ENCODE results near the gene ZNF354C. TPM values are rescaled to one million over a fixed set of nuclear protein-coding genes. Genes with fewer than 3 reads are reported as not detected.

Gene ZNF354C
- total RNA-seq, 4 donors from 2014 or later = 5.0 to 7.9 (median 6.3) TPM

- no peaks in the 10 kb centered on the region for H3K4me1 ChIP-seq
- TF ChIP-seq EP300 (IDR thresholded peaks at IDR 0.05) (no peak), POLR2AphosphoS5 (IDR thresholded peaks at IDR 0.05) (no peak), POLR2A (IDR thresholded peaks at IDR 0.05; ENCODE audit: low read depth) (no peak)
- TF ChIP-seq, protein P1, sequence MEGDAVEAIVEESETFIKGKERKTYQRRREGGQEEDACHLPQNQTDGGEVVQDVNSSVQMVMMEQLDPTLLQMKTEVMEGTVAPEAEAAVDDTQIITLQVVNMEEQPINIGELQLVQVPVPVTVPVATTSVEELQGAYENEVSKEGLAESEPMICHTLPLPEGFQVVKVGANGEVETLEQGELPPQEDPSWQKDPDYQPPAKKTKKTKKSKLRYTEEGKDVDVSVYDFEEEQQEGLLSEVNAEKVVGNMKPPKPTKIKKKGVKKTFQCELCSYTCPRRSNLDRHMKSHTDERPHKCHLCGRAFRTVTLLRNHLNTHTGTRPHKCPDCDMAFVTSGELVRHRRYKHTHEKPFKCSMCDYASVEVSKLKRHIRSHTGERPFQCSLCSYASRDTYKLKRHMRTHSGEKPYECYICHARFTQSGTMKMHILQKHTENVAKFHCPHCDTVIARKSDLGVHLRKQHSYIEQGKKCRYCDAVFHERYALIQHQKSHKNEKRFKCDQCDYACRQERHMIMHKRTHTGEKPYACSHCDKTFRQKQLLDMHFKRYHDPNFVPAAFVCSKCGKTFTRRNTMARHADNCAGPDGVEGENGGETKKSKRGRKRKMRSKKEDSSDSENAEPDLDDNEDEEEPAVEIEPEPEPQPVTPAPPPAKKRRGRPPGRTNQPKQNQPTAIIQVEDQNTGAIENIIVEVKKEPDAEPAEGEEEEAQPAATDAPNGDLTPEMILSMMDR (IDR thresholded peaks at IDR 0.05) = no peak
- H3K27me3 ChIP-seq = no peaks in the 10 kb centered on the region
- peaks cover 0 to 42% (median 17%) of the 10 kb centered on the region in 4 donors for H3K36me3 ChIP-seq
- DNase-seq (ENCODE audit: extremely low spot score) = no peak
- intact Hi-C loops (cut with DNase I) = no loop called here
- no peak overlapping the region for H3K4me3 ChIP-seq
- H3K27ac ChIP-seq (replicated peaks in 1 of 4) = no peak overlapping the region
- no peaks in the 10 kb centered on the region for H3K9me3 ChIP-seq
- WGBS = 85% methylated on average over 18 of the region's 18 CpGs
Observed at GRCh38 chr5:179129607-179130071, 69.5 kb downstream of the ZNF354C start.

DNA sequence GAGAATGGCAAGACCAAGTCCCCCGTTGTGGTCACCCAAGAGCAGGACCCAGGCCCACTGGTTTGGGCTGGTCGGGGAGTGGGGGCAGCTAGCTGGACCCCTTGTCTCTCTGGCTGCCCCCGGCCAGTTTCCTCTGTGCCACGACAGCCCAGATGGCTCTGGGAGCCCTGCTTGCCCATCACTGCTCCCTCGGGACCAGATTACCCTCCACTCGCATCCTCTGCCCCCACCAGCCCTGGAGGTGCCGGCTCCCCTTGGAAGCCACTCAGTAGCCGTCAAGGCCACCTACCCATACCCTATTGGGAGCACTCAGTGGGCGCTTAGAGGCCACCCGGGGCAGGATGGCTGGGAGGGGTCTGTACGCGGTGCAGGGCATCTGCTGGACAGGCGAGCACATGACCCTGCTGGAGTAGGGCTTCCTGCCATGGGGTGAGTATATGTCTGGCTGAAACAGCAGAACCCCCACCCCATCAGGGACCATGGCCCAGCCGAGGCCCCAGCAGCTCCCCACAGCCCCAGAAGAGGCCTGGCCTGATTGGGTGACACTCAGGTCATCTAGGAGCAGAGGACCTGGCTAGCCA is 70.0 kb downstream of the ZNF354C start:
- H3K36me3 ChIP-seq = peaks cover 0 to 37% (median 16%) of the 10 kb centered on the region in 4 donors
- no peaks in the 10 kb centered on the region for H3K4me1 ChIP-seq
- H3K27me3 ChIP-seq = no peaks in the 10 kb centered on the region
- H3K27ac ChIP-seq (replicated peaks in 1 of 4) = no peak overlapping the region
- no peak for DNase-seq (ENCODE audit: extremely low spot score)
- intact Hi-C loops (cut with DNase I) = no loop called here
- no peaks in the 10 kb centered on the region for H3K9me3 ChIP-seq
- H3K4me3 ChIP-seq = no peak overlapping the region
- WGBS = 83% methylated on average over 5 of the region's 14 CpGs
- TF ChIP-seq, protein P1 (IDR thresholded peaks at IDR 0.05) = no peak
- TF ChIP-seq EP300 (IDR thresholded peaks at IDR 0.05) (no peak), POLR2A (IDR thresholded peaks at IDR 0.05; ENCODE audit: low read depth) (no peak), POLR2AphosphoS5 (IDR thresholded peaks at IDR 0.05) (no peak)

DNA sequence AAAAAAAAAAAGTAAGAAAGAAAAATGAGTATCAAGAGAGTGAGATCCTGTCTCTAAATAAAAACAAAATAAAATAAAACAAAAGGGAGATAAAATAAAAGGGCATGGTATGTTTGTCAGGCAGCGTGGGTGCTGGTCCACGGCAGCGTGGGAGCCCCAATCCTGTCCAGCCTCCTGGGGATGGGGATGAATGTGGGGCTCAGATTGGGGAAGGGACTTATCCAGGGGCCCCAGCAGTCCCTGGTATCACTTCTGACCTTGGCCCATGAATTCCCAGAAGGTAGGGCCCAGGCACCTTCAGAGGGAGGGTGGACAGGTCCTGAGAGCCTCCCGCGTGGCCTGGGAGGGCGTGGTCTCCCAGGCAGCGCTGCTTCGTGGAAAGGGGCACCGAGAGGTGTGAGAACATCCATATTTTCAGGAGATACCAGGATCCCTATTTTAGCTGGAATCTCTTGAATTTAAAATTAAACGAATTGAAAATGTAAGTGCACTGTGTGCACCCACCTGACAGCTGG is 71.2 kb downstream of the ZNF354C start:
- intact Hi-C loops (cut with DNase I) = no loop called here
- Histone ChIP-seq H3K27ac (replicated peaks in 1 of 4) (no peak overlapping the region), H3K36me3 (peaks cover 0 to 45% (median 19%) of the 10 kb centered on the region in 4 donors), H3K27me3 (no peaks in the 10 kb centered on the region), H3K4me3 (no peak overlapping the region), H3K4me1 (no peaks in the 10 kb centered on the region), H3K9me3 (no peaks in the 10 kb centered on the region)
- TF ChIP-seq, protein P1 (IDR thresholded peaks at IDR 0.05) = no peak
- TF ChIP-seq POLR2AphosphoS5 (IDR thresholded peaks at IDR 0.05) (no peak), POLR2A (IDR thresholded peaks at IDR 0.05; ENCODE audit: low read depth) (no peak), EP300 (IDR thresholded peaks at IDR 0.05) (no peak)
- DNase-seq (ENCODE audit: extremely low spot score) = no peak
- 94% methylated on average over 7 of the region's 10 CpGs for WGBS

- no peaks in the 10 kb centered on the region for H3K4me1 ChIP-seq
- WGBS = 84% methylated on average over 13 of the region's 15 CpGs
- no peak overlapping the region for H3K4me3 ChIP-seq
- no peak for DNase-seq (ENCODE audit: extremely low spot score)
- H3K27ac ChIP-seq (replicated peaks in 1 of 4) = no peak overlapping the region
- peaks cover 0 to 43% (median 19%) of the 10 kb centered on the region in 4 donors for H3K36me3 ChIP-seq
- intact Hi-C loops (cut with DNase I) = no loop called here
- H3K9me3 ChIP-seq = no peaks in the 10 kb centered on the region
- no peak for TF ChIP-seq POLR2A (IDR thresholded peaks at IDR 0.05; ENCODE audit: low read depth)
- TF ChIP-seq, protein P1 (IDR thresholded peaks at IDR 0.05) = no peak
- no peak for TF ChIP-seq POLR2AphosphoS5 (IDR thresholded peaks at IDR 0.05)
- no peak for TF ChIP-seq EP300 (IDR thresholded peaks at IDR 0.05)
- no peaks in the 10 kb centered on the region for H3K27me3 ChIP-seq
Observed at GRCh38 chr5:179131886-179132585, 71.9 kb downstream of the ZNF354C start.

Data from esophagus muscularis mucosa (tissue), 4 donors.